Lung (tissue), 12 donors: ENCODE measurements around the gene LAMB4. TPM values are rescaled to one million over a fixed set of nuclear protein-coding genes. Genes with fewer than 3 reads are reported as not detected.

Source experiments
- ATAC-seq: fragments of 200-7000 bp; cut with Tn5 transposase; one replicate; pipeline ENCODE4 v1.9.1; 2020; ENCODE audit warnings: moderate number of reproducible peaks; ENCODE audit not compliant: insufficient read depth, low FRiP score
- DNase-seq, 3 donors: peaks; one replicate each; pipeline ENCODE4 v3.0.0-alpha.2; 2013 to 2017
- H3K27ac ChIP-seq, 2 donors: one replicate each; pipeline ENCODE4 v1.5.1; 2013; ENCODE audit warnings: mild to moderate bottlenecking in 2 of 2, moderate library complexity in 2 of 2, control low read depth in 1 of 2, inconsistent platforms in 1 of 2, low read depth in 1 of 2, low read length in 1 of 2
- H3K27me3 ChIP-seq, 3 donors: one replicate each; pipeline ENCODE4 v1.5.1; 2013; ENCODE audit warnings: low read length in 2 of 3; ENCODE audit not compliant: control insufficient read depth in 3 of 3, insufficient read depth in 3 of 3
- H3K36me3 ChIP-seq, 4 donors: one replicate each; pipeline ENCODE4 v1.5.1; 2013; ENCODE audit warnings: low read length in 4 of 4, mild to moderate bottlenecking in 1 of 4, moderate library complexity in 1 of 4; ENCODE audit not compliant: control insufficient read depth in 4 of 4, insufficient read depth in 4 of 4
- H3K4me1 ChIP-seq, 5 donors: one replicate each; pipeline ENCODE4 v1.5.1; 2013; ENCODE audit warnings: low read length in 5 of 5, mild to moderate bottlenecking in 2 of 5, moderate library complexity in 1 of 5; ENCODE audit not compliant: control insufficient read depth in 5 of 5, insufficient read depth in 5 of 5
- H3K4me3 ChIP-seq: one replicate; pipeline ENCODE4 v1.5.1; 2013; ENCODE audit warnings: mild to moderate bottlenecking, control low read depth, moderate library complexity
- H3K9ac ChIP-seq, 2 donors: one replicate each; pipeline ENCODE4 v1.5.1; 2013; ENCODE audit warnings: low read length in 2 of 2, control low read depth in 1 of 2; ENCODE audit not compliant: insufficient read depth in 1 of 2
- H3K9me3 ChIP-seq, 4 donors: one replicate each; pipeline ENCODE4 v1.5.1; 2013; ENCODE audit warnings: low read length in 3 of 4, mild to moderate bottlenecking in 1 of 4, moderate library complexity in 1 of 4; ENCODE audit not compliant: control insufficient read depth in 4 of 4, insufficient read depth in 3 of 4
- WGBS, 2 donors: extraction: QIAGEN DNeasy Blood & Tissue Kit; methylation state at CpG; one replicate each; pipeline ENCODE4 v1.1.7; 2013; 5-methylcytosine and 5-hydroxymethylcytosine counted together
- polyA plus RNA-seq, 2 donors: library from polyadenylated mRNA; stranded (reverse); fragments of 200-250 nt; gene quantifications; one replicate each; pipeline ENCODE4 v1.2.1, GENCODE V29; 2013
- total RNA-seq, 2 donors: library from RNA; depleted of rRNA in 1 of 2; stranded (reverse); fragments of >200 nt in 1 of 2; gene quantifications; one replicate each; pipeline ENCODE4 v1.2.1, GENCODE V29; 2014 to 2021
- TF ChIP-seq, protein P1 (sequence below): IDR thresholded peaks from 2 replicates; pipeline ENCODE4 v1.5.1; 2012; ENCODE audit warnings: mild to moderate bottlenecking; ENCODE audit errors: control extremely low read depth, extremely low read depth
- donor health status: control.
- donor health status: control.
- donor health status: Bipolar disorder and iron deficiency.
- donor health status: healthy.
- donor health status: DM: yes; HTN: yes; CAD: no.

LAMB4 gene
- total and polyA plus RNA-seq, 4 donors: 0.06 to 0.63 (median 0.28) TPM

DNA sequence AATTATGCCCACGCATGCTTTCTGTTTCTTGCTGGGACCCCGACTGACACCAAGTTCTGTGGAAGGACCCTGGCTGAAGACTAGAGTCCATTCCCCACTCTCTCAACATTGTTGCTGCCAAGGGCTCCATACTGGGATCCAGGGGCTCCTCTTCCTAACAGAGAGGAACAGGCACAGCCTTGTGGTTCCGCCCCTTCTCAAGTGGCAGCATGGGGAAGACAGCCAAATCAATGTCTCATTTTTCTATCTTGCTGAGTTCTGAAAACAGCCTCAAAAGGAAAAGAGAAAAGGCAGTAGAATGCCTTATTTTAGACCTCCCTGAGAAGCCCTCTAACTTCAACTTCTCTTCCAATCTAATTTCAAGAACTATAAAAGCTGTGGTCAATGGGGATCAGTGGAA is 103.5 kb downstream of the LAMB4 start:
- ATAC-seq (no peak), DNase-seq (peak in 2 of 3 donors; percentile 45 to 58)
- no peaks in the 10 kb centered on the region for H3K9me3 ChIP-seq
- no peak overlapping the region for H3K9ac ChIP-seq
- H3K27ac ChIP-seq: no peak overlapping the region
- TF ChIP-seq, protein P1, sequence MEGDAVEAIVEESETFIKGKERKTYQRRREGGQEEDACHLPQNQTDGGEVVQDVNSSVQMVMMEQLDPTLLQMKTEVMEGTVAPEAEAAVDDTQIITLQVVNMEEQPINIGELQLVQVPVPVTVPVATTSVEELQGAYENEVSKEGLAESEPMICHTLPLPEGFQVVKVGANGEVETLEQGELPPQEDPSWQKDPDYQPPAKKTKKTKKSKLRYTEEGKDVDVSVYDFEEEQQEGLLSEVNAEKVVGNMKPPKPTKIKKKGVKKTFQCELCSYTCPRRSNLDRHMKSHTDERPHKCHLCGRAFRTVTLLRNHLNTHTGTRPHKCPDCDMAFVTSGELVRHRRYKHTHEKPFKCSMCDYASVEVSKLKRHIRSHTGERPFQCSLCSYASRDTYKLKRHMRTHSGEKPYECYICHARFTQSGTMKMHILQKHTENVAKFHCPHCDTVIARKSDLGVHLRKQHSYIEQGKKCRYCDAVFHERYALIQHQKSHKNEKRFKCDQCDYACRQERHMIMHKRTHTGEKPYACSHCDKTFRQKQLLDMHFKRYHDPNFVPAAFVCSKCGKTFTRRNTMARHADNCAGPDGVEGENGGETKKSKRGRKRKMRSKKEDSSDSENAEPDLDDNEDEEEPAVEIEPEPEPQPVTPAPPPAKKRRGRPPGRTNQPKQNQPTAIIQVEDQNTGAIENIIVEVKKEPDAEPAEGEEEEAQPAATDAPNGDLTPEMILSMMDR: no peak
- H3K27me3 ChIP-seq: no peaks in the 10 kb centered on the region
- 88 to 89% methylated on average over 3 of the region's 3 CpGs for WGBS, 2 donors
- peaks cover 0 to 4% (median 0%) of the 10 kb centered on the region in 5 donors for H3K4me1 ChIP-seq
- H3K4me3 ChIP-seq: no peak overlapping the region
- no peaks in the 10 kb centered on the region for H3K36me3 ChIP-seq

- H3K9ac ChIP-seq: no peak overlapping the region
- no peak overlapping the region for H3K27ac ChIP-seq
- WGBS, 2 donors: 76 to 86% methylated on average over 5 of the region's 5 CpGs
- no peaks in the 10 kb centered on the region for H3K9me3 ChIP-seq
- DNase-seq (no peak), ATAC-seq (no peak)
- no peak overlapping the region for H3K4me3 ChIP-seq
- no peaks in the 10 kb centered on the region for H3K36me3 ChIP-seq
- no peaks in the 10 kb centered on the region for H3K27me3 ChIP-seq
- TF ChIP-seq, protein P1: no peak
- H3K4me1 ChIP-seq: peaks cover 0 to 4% (median 0%) of the 10 kb centered on the region in 5 donors
These were observed 104.0 kb downstream of the LAMB4 start for GRCh38 chr7:108026116-108026515.

DNA sequence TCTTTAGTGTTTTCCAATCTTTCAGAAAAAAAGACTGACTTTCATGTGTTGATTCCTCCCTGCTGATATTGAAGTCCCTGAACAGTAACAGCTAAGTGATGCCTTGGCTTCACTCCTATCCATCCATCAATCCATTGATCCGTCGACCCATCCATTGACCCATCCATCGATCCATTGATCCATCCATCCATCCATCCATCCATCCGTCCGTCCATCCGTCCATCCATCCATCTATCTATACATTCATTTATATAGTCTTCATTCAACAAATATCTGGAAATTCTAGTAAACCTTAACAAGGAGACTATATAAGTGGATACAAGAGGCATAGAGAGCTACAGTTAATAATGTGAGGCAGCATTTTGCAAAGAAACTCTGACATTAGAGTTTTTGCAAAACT is 105.6 kb downstream of the LAMB4 start:
- H3K9me3 ChIP-seq: no peaks in the 10 kb centered on the region
- no peak overlapping the region for H3K9ac ChIP-seq
- H3K4me1 ChIP-seq: peaks cover 0 to 4% (median 0%) of the 10 kb centered on the region in 5 donors
- no peak overlapping the region for H3K27ac ChIP-seq
- DNase-seq (no peak), ATAC-seq (no peak)
- no peak overlapping the region for H3K4me3 ChIP-seq
- 87 to 92% methylated on average over 6 of the region's 6 CpGs for WGBS, 2 donors
- TF ChIP-seq, protein P1: no peak
- H3K36me3 ChIP-seq: no peaks in the 10 kb centered on the region
- no peaks in the 10 kb centered on the region for H3K27me3 ChIP-seq

DNA sequence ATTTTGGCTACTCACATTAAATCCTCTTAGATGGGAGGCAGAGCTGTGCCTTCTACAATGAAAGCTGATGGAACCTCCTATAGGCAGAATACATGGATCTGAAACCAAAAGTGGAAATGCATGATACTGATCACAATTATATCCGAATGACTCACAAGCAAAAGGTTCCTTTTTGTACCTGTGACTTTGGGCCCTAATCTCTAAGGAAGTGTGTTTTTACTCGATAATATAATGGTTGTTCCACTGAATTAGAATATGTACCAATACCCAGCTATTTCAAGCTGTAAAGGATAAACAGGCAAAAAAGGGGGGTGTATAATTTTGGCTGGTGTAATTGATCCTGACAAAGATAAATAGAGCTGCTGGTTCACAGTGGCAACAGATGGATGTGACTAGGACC is 109.6 kb downstream of the LAMB4 start:
- DNase-seq (no peak), ATAC-seq (no peak)
- no peak overlapping the region for H3K27ac ChIP-seq
- H3K27me3 ChIP-seq: no peaks in the 10 kb centered on the region
- H3K9ac ChIP-seq: no peak overlapping the region
- 66 to 82% methylated on average over 2 of the region's 2 CpGs for WGBS, 2 donors
- H3K4me3 ChIP-seq: no peak overlapping the region
- no peaks in the 10 kb centered on the region for H3K9me3 ChIP-seq
- no peaks in the 10 kb centered on the region for H3K36me3 ChIP-seq
- peaks cover 0 to 4% (median 0%) of the 10 kb centered on the region in 5 donors for H3K4me1 ChIP-seq
- TF ChIP-seq, protein P1: no peak
